HG02884 (cell line): ENCODE results near the gene B3GLCT.
"Not testable (repeated sequence)": the region's sequence is repeated elsewhere in the genome, so short reads cannot be mapped to it uniquely, and the experiment has no call there.

ENCODE experiments used
- ATAC-seq: cut with Tn5 transposase; IDR thresholded peaks from one replicate; pipeline ENCODE4 v1.9.1; 2021; ENCODE audit warnings: mild to moderate bottlenecking, moderate library complexity; ENCODE audit not compliant: unreplicated experiment

Gene B3GLCT

GRCh38 chr13:31182987-31183386 is 16.8 kb upstream of the B3GLCT start:
- no peak for ATAC-seq

- no peak for ATAC-seq
Measured at GRCh38 chr13:31184451-31184850, 15.3 kb upstream of the B3GLCT start.

GRCh38 chr13:31184981-31185645 is 14.7 kb upstream of the B3GLCT start:
- no peak for ATAC-seq

- no peak for ATAC-seq
Measured at GRCh38 chr13:31191748-31192147, 8.0 kb upstream of the B3GLCT start.

- ATAC-seq: no peak
Measured at GRCh38 chr13:31192306-31192705, 7.5 kb upstream of the B3GLCT start.

- ATAC-seq: no peak
Measured at GRCh38 chr13:31195616-31196015, 4.2 kb upstream of the B3GLCT start.

- no peak for ATAC-seq
Measured at GRCh38 chr13:31196992-31197391, 2.8 kb upstream of the B3GLCT start.

- no peak for ATAC-seq
Measured at GRCh38 chr13:31198519-31198918, 1.3 kb upstream of the B3GLCT start.

- ATAC-seq: no peak
Measured at GRCh38 chr13:31199527-31199848, 287 bp upstream of the B3GLCT start.

GRCh38 chr13:31200637-31200971 is 829 bp downstream of the B3GLCT start:
- ATAC-seq: peak; percentile 12

- no peak for ATAC-seq
Measured at GRCh38 chr13:31201341-31202031, 1.7 kb downstream of the B3GLCT start.

GRCh38 chr13:31204592-31204991 is 4.8 kb downstream of the B3GLCT start:
- no peak for ATAC-seq

GRCh38 chr13:31207661-31208552 is 8.1 kb downstream of the B3GLCT start:
- ATAC-seq: no peak

- no peak for ATAC-seq
Measured at GRCh38 chr13:31208559-31209122, 8.9 kb downstream of the B3GLCT start.

- ATAC-seq: no peak
Measured at GRCh38 chr13:31209172-31209840, 9.5 kb downstream of the B3GLCT start.

GRCh38 chr13:31209841-31210210 is 10.1 kb downstream of the B3GLCT start:
- no peak for ATAC-seq

GRCh38 chr13:31213651-31214289 is 14.0 kb downstream of the B3GLCT start:
- ATAC-seq: no peak

- no peak for ATAC-seq
Measured at GRCh38 chr13:31214435-31214834, 14.7 kb downstream of the B3GLCT start.

- ATAC-seq: not testable (repeated sequence)
Measured at GRCh38 chr13:31216916-31217315, 17.1 kb downstream of the B3GLCT start.

- no peak for ATAC-seq
Measured at GRCh38 chr13:31219909-31220598, 20.3 kb downstream of the B3GLCT start.
